HepG2 (cell line): ENCODE data around the gene PDK2. TPM values are rescaled to one million over a fixed set of nuclear protein-coding genes. Genes with fewer than 3 reads are reported as not detected.

Experiments
- ATAC-seq: fragments of 200-7000 bp; cut with Tn5 transposase; 3 replicates; pipeline ENCODE4 v1.9.1; 2020; ENCODE audit warnings: mild to moderate bottlenecking, moderate library complexity
- BruUV-seq: library from RNA; stranded (reverse); fragments of 400-500 nt; replicated peaks from 2 replicates; lab custom pipeline; 2021; lab: Mats Ljungman, UMichigan
- CTCF ChIA-PET: fragments of 300-600 bp; formaldehyde crosslinking; extraction: SDS; loops from one replicate; lab custom pipeline; 2021; ENCODE audit warnings: low total read pairs, inconsistent platforms, low intra/inter-chr PET ratio; lab: Yijun Ruan, JAX
- POLR2A ChIA-PET: fragments of 350-600 bp; sonication (Branson Sonifier 250); formaldehyde crosslinking; loops from one replicate; lab custom pipeline; 2020; ENCODE audit warnings: antibody characterized with exemption, inconsistent platforms; lab: Yijun Ruan, JAX
- DNase-seq: peaks from one replicate; pipeline ENCODE4 v3.0.0-alpha.2; 2015; ENCODE audit warnings: low spot score
- FAIRE-seq: peaks from 3 replicates; lab custom pipeline; 2011; peaks lifted over from hg19 to GRCh38; lab: Jason Lieb, UNC
- H2AFZ ChIP-seq: one replicate; pipeline ENCODE4 v1.6.1; 2011; ENCODE audit warnings: low read length, inconsistent platforms
- H3K27ac ChIP-seq: fragments of 300-600 bp; 3 replicates; pipeline ENCODE4 v1.8.0; 2011; ENCODE audit warnings: mixed run types, mild to moderate bottlenecking, mixed read lengths, low read length, inconsistent platforms; ENCODE audit not compliant: insufficient read depth; ENCODE audit errors: extremely low read length
- H3K27me3 ChIP-seq, 2 experiments: fragments of 200-600 bp in 1 of 2; 2 replicates in 1 of 2; 3 replicates in 1 of 2; pipeline versions ENCODE4 v1.6.0 to v1.8.0; 2011; ENCODE audit warnings: low read length in 2 of 2, mild to moderate bottlenecking in 2 of 2, moderate library complexity in 2 of 2, inconsistent platforms in 1 of 2; ENCODE audit not compliant: insufficient read depth in 2 of 2, control insufficient read depth in 1 of 2
- H3K36me3 ChIP-seq, 2 experiments: fragments of 200-600 bp in 1 of 2; replicated peaks in 1 of 2; 2 replicates in 1 of 2; 3 replicates in 1 of 2; pipeline versions ENCODE4 v1.5.1 to v1.8.0; 2011; ENCODE audit warnings: low read length in 2 of 2, inconsistent platforms in 1 of 2; ENCODE audit not compliant: insufficient read depth in 2 of 2, control insufficient read depth in 1 of 2
- H3K4me1 ChIP-seq: 2 replicates; pipeline ENCODE4 v1.5.1; 2012; ENCODE audit warnings: low read length, inconsistent platforms; ENCODE audit not compliant: insufficient read depth
- H3K4me2 ChIP-seq: 2 replicates; pipeline ENCODE4 v1.6.0; 2011; ENCODE audit warnings: low read depth, low read length, inconsistent platforms
- H3K4me3 ChIP-seq, 3 experiments: fragments of 200-600 bp in 1 of 3; sonication (generic), shearing (Covaris generic) in 1 of 3; replicated peaks in 1 of 3; 2 replicates each; pipeline ENCODE4 v1.5.1; 2011 to 2016; ENCODE audit warnings: low read length in 3 of 3, inconsistent platforms in 2 of 3, low read depth in 2 of 3, mild to moderate bottlenecking in 2 of 3, control low read depth in 1 of 3, mixed read lengths in 1 of 3; ENCODE audit not compliant: insufficient read depth in 1 of 3
- H3K79me2 ChIP-seq: one replicate; pipeline ENCODE4 v1.6.1; 2011; ENCODE audit warnings: low read length, inconsistent platforms; ENCODE audit not compliant: insufficient read depth
- H3K9ac ChIP-seq: 2 replicates; pipeline ENCODE4 v1.6.0; 2011; ENCODE audit warnings: mild to moderate bottlenecking, low read depth, low read length, inconsistent platforms; ENCODE audit not compliant: insufficient read depth
- H3K9me3 ChIP-seq: 2 replicates; pipeline ENCODE4 v1.5.1; 2012; ENCODE audit warnings: mild to moderate bottlenecking, low read length
- H4K20me1 ChIP-seq: 2 replicates; pipeline ENCODE4 v1.6.0; 2011; ENCODE audit warnings: inconsistent platforms, mild to moderate bottlenecking, low read length, moderate library complexity; ENCODE audit not compliant: insufficient read depth
- ATF7 ChIP-seq, 2 experiments: fragments of 450-650 bp in 1 of 2; sonication (generic) in 1 of 2; formaldehyde crosslinking in 1 of 2; IDR thresholded peaks; 2 replicates each; pipeline versions ENCODE4 v1.4.0 to v1.6.1; 2016 to 2020; ENCODE audit warnings: antibody characterized with exemption in 1 of 2, mild to moderate bottlenecking in 1 of 2, missing genetic modification reagents in 1 of 2
- CCDC6 ChIP-seq: sonication (generic); formaldehyde crosslinking; IDR thresholded peaks from 2 replicates; pipeline ENCODE4 v1.8.1; 2022; ENCODE audit warnings: mild to moderate bottlenecking, missing genetic modification reagents, moderate library complexity
- DMTF1 ChIP-seq: sonication (generic); formaldehyde crosslinking; IDR thresholded peaks from 2 replicates; pipeline ENCODE4 v1.4.0; 2020; ENCODE audit warnings: mild to moderate bottlenecking, missing genetic modification reagents
- ELF4 ChIP-seq: sonication (generic); formaldehyde crosslinking; IDR thresholded peaks from 2 replicates; pipeline ENCODE4 v1.5.0; 2020; ENCODE audit warnings: missing genetic modification reagents, mild to moderate bottlenecking, moderate library complexity, borderline replicate concordance
- SP4 ChIP-seq: sonication (generic); formaldehyde crosslinking; IDR thresholded peaks from 2 replicates; pipeline ENCODE4 v1.8.1; 2023; ENCODE audit warnings: mild to moderate bottlenecking, missing genetic modification reagents
- TOPORS ChIP-seq: sonication (generic); formaldehyde crosslinking; IDR thresholded peaks from 2 replicates; pipeline ENCODE4 v1.8.0; 2023; ENCODE audit warnings: mild to moderate bottlenecking, missing genetic modification reagents
- TP53 ChIP-seq: sonication (generic); formaldehyde crosslinking; conservative IDR thresholded peaks from 2 replicates; pipeline ENCODE4 v1.4.0; 2020; ENCODE audit warnings: missing genetic modification reagents
- ZNF136 ChIP-seq: sonication (generic); formaldehyde crosslinking; IDR thresholded peaks from 2 replicates; pipeline ENCODE4 v1.8.1; 2022; ENCODE audit warnings: low read depth, mild to moderate bottlenecking, moderate library complexity, missing genetic modification reagents
- ZNF253 ChIP-seq: sonication (generic); formaldehyde crosslinking; IDR thresholded peaks from 2 replicates; pipeline ENCODE4 v1.8.0; 2022; ENCODE audit warnings: mild to moderate bottlenecking, missing genetic modification reagents, borderline replicate concordance
- ZNF256 ChIP-seq: sonication (generic); formaldehyde crosslinking; conservative IDR thresholded peaks from 2 replicates; pipeline ENCODE4 v1.4.0; 2020; ENCODE audit warnings: missing genetic modification reagents
- ZNF281 ChIP-seq: sonication (generic); formaldehyde crosslinking; IDR thresholded peaks from 2 replicates; pipeline ENCODE4 v1.4.0; 2020; ENCODE audit warnings: missing genetic modification reagents, borderline replicate concordance
- ZNF331 ChIP-seq: sonication (generic); formaldehyde crosslinking; IDR thresholded peaks from 2 replicates; pipeline ENCODE4 v1.4.0; 2020; ENCODE audit warnings: missing genetic modification reagents
- ZNF552 ChIP-seq: sonication (generic); formaldehyde crosslinking; IDR thresholded peaks from 2 replicates; pipeline ENCODE4 v1.9.0; 2022; ENCODE audit warnings: missing genetic modification reagents, mild to moderate bottlenecking, borderline replicate concordance
- WGBS: methylation state at CpG from one replicate; pipeline ENCODE4 v1.1.6; 2017; ENCODE audit warnings: low lambda C conversion rate; 5-methylcytosine and 5-hydroxymethylcytosine counted together
- in situ Hi-C: cut with HindIII; loops from 2 replicates; pipeline ENCODE4 v1.10.0; 2017; ENCODE audit warnings: low pct_unique_long_range_greater_than_20kb; ENCODE audit not compliant: extremely low pct_ligation_motif_present
- intact Hi-C: fragments of 100-400 bp; cut with micrococcal nuclease; formaldehyde crosslinking; loops from one replicate; pipeline ENCODE4 v1.10.0; 2022; ENCODE audit not compliant: unreplicated experiment
- polyA plus RNA-seq, 8 experiments: library from polyadenylated mRNA; depleted of rRNA in 3 of 8; stranded (reverse) in 7 of 8; unstranded in 1 of 8; fragments of >200 nt; fragmentation: Illumina TruSeq in 4 of 8; extraction: Trizol in 4 of 8; gene quantifications; 2 replicates each; pipeline versions ENCODE4 v1.2.1 to v1.2.3, GENCODE V29; 2011 to 2016; ENCODE audit warnings: low read depth in 4 of 8, missing spikeins in 1 of 8, mixed read lengths in 1 of 8; ENCODE audit not compliant: insufficient read depth in 1 of 8
- total RNA-seq, 5 experiments: library from RNA; depleted of rRNA; stranded (reverse); fragments of >200 nt; fragmentation: Illumina TruSeq; extraction: Trizol; gene quantifications; 2 replicates each; pipeline ENCODE4 v1.2.3, GENCODE V29; 2016; ENCODE audit warnings: low read depth in 1 of 5
- TF ChIP-seq, protein P1 (sequence below): sonication (generic); formaldehyde crosslinking; IDR thresholded peaks from 2 replicates; pipeline ENCODE4 v1.5.0; 2020; ENCODE audit warnings: missing genetic modification reagents

PDK2 gene
- total and polyA plus RNA-seq, 2 of the 13 experiments (the other 11 are each of a cell fraction or from before 2014, with no cell fraction given): 18.5 to 59.7 TPM

- TF ChIP-seq CCDC6 (CRISPR knock-in tag) (peak; percentile 40; the same call in 1 of the 2 replicates), ZNF552 (CRISPR knock-in tag) (no peak), TOPORS (CRISPR knock-in tag) (0 out of 2 replicates have a peak, but pooled peaks have one; percentile 34), ZNF331 (0 out of 2 replicates have a peak, but pooled peaks have one; percentile 46), ATF7 (IDR thresholded peaks at IDR 0.05) (no peak), ATF7 (CRISPR knock-in tag; IDR thresholded peaks at IDR 0.05) (no peak), SP4 (peak; percentile 49; the same call in 1 of the 2 replicates)
These were observed 853 bp upstream of the PDK2 start (continued) for GRCh38 chr17:50094243-50094752.

DNA sequence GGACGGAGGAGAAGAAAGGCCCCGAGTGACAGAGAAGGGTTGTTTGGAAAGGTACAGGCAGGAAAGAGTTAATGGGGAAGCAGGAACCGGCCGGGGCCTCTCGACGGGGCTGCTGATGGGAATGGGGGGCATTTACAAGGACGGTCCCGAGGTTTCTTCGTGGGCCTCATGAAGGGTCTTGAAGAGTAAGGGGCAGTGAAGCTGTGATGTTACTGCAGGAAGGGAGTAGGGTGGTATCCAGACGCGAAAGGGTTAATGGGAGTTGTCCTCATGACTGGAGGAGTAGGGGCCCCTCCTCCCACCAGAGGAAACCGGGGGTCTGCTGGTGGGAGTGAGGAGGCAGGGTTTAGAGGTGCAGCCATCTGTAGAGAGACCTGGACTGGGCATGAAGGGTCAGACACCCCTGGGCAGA is 481 bp downstream of the PDK2 start:
- H3K9ac ChIP-seq: peak overlapping the region; percentile 80
- peak; percentile 9; the same call in 2 of the 3 replicates for ATAC-seq
- in situ Hi-C loops: no loop called here
- TF ChIP-seq ZNF256 (CRISPR knock-in tag) (0 out of 2 replicates have a peak, but pooled peaks have one; percentile 43), ZNF136 (CRISPR knock-in tag) (no peak), DMTF1 (CRISPR knock-in tag) (0 out of 2 replicates have a peak, but pooled peaks have one; percentile 16), TP53 (CRISPR knock-in tag) (0 out of 2 replicates have a peak, but pooled peaks have one; percentile 8), ZNF253 (CRISPR knock-in tag) (0 out of 2 replicates have a peak, but pooled peaks have one; percentile 7), ELF4 (CRISPR knock-in tag) (peak; percentile 18; the same call in 1 of the 2 replicates), ZNF281 (CRISPR knock-in tag) (peak; percentile 30; the same call in 1 of the 2 replicates)
- TF ChIP-seq, protein P1, sequence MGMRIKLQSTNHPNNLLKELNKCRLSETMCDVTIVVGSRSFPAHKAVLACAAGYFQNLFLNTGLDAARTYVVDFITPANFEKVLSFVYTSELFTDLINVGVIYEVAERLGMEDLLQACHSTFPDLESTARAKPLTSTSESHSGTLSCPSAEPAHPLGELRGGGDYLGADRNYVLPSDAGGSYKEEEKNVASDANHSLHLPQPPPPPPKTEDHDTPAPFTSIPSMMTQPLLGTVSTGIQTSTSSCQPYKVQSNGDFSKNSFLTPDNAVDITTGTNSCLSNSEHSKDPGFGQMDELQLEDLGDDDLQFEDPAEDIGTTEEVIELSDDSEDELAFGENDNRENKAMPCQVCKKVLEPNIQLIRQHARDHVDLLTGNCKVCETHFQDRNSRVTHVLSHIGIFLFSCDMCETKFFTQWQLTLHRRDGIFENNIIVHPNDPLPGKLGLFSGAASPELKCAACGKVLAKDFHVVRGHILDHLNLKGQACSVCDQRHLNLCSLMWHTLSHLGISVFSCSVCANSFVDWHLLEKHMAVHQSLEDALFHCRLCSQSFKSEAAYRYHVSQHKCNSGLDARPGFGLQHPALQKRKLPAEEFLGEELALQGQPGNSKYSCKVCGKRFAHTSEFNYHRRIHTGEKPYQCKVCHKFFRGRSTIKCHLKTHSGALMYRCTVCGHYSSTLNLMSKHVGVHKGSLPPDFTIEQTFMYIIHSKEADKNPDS (CRISPR knock-in tag): 0 out of 2 replicates have a peak, but pooled peaks have one; percentile 62

More for the DNA sequence above, 481 bp downstream of the PDK2 start:
- H3K4me3 ChIP-seq: peak overlapping the region; percentile 84 to 88 (median 87)
- H3K27me3 ChIP-seq: peaks cover 3 to 17% of the 10 kb centered on the region in 2 experiments; a peak in 4 of 5 replicates
- H3K9me3 ChIP-seq: no peaks in the 10 kb centered on the region
- WGBS: 2% methylated on average over 12 of the region's 12 CpGs
- H3K4me1 ChIP-seq: peaks cover 27% of the 10 kb centered on the region
- ChIA-PET CTCF (interaction anchor here (2.1 kb wide), 1 partner anchor 16 kb away, joined by 6 read pairs; no protein-coding TSS in a partner anchor), POLR2A (interaction anchor here (0.6 to 1.1 kb wide), 2 partner anchors 16 to 52 kb away, joined by 3 read pairs; no protein-coding TSS in a partner anchor)
- H3K79me2 ChIP-seq: peaks cover 6% of the 10 kb centered on the region
- H3K4me2 ChIP-seq: peak overlapping the region; percentile 100
- H4K20me1 ChIP-seq: no peaks in the 10 kb centered on the region
- no peak for DNase-seq
- intact Hi-C loops: loop anchor here (2.0 kb wide), 2 partner anchors 15 to 37 kb away; no protein-coding TSS in a partner anchor
- FAIRE-seq: no peak
- H2AFZ ChIP-seq: no peak overlapping the region
- peaks cover 0 to 4% of the 10 kb centered on the region in 2 experiments; a peak in 1 of 5 replicates for H3K36me3 ChIP-seq
- no TSS peak for BruUV-seq
- peak overlapping the region; percentile 67 for H3K27ac ChIP-seq
